HG02870 (cell line): ENCODE data around the gene CCNJL.
A peak's percentile ranks its signal among the peaks of the same experiment; 100 is the strongest.

ENCODE experiments used
- ATAC-seq: cut with Tn5 transposase; IDR thresholded peaks from one replicate; pipeline ENCODE4 v1.9.1; 2021; ENCODE audit warnings: mild to moderate bottlenecking, moderate library complexity; ENCODE audit not compliant: unreplicated experiment

Gene CCNJL

GRCh38 chr5:160231783-160232342 lies 80.5 kb downstream of the CCNJL start:
- peak; percentile 56 for ATAC-seq

GRCh38 chr5:160230686-160231527 lies 81.5 kb downstream of the CCNJL start:
- ATAC-seq, result peak; percentile 52

GRCh38 chr5:160229190-160229742 lies 83.1 kb downstream of the CCNJL start, which contains the start of gene FABP6:
FABP6 (plus strand) TSS chr5:160229506; CDS start chr5:160229558, 52 bp downstream.
- ATAC-seq, result no peak

- no peak for ATAC-seq
These were observed 85.4 kb downstream of the CCNJL start for GRCh38 chr5:160227012-160227411.

- ATAC-seq, result peak; percentile 77
These were observed 91.3 kb downstream of the CCNJL start for GRCh38 chr5:160221082-160221481.

GRCh38 chr5:160219356-160219755 lies 93.0 kb downstream of the CCNJL start:
- no peak for ATAC-seq

- ATAC-seq, result no peak
These were observed 98.8 kb downstream of the CCNJL start for GRCh38 chr5:160213537-160213936.

- no peak for ATAC-seq
These were observed 101.0 kb downstream of the CCNJL start for GRCh38 chr5:160211352-160211751.

GRCh38 chr5:160210606-160211005 lies 101.8 kb downstream of the CCNJL start:
- no peak for ATAC-seq

GRCh38 chr5:160209917-160210316 lies 102.4 kb downstream of the CCNJL start:
- ATAC-seq, result no peak

- no peak for ATAC-seq
These were observed 105.3 kb downstream of the CCNJL start for GRCh38 chr5:160207061-160207460.
